Loucy (cell line): ENCODE measurements around the gene SERPINA9.

Source experiments
- CTCF ChIP-seq: fragments of 200-600 bp; sonication (generic); conservative IDR thresholded peaks from 2 replicates; pipeline ENCODE4 v1.5.1; 2014; ENCODE audit warnings: mild to moderate bottlenecking, antibody characterized with exemption, low read length
- EZH2phosphoT487 ChIP-seq: fragments of 200-600 bp; IDR thresholded peaks from 2 replicates; pipeline ENCODE4 v1.6.1; 2018; ENCODE audit warnings: antibody characterized with exemption, mild to moderate bottlenecking, moderate library complexity, borderline replicate concordance

- TF ChIP-seq CTCF = no peak
- TF ChIP-seq EZH2phosphoT487 = no peak
These were observed 25.9 kb upstream of the SERPINA9 start for GRCh38 chr14:94501588-94502516.
